C4-2B (cell line): ENCODE results near the gene FAM216A.

Experiments
- CTCF ChIP-seq: fragments of 450-650 bp; conservative IDR thresholded peaks from 2 replicates; pipeline ENCODE4 v1.5.1; 2017; ENCODE audit warnings: mild to moderate bottlenecking
- ZFX ChIP-seq: fragments of 450-650 bp; IDR thresholded peaks from 2 replicates; pipeline ENCODE4 v1.6.1; 2017

GRCh38 chr12:110449799-110450497, 18.7 kb upstream of the FAM216A start, which contains the start of gene ARPC3:
- TF ChIP-seq CTCF (peak; percentile 88), ZFX (peak; percentile 47; the same call in 1 of the 2 replicates)
